Fibroblast of pulmonary artery (primary cell): Measurements from ENCODE around the gene HRCT1.
A peak's percentile ranks its signal among the peaks of the same experiment; 100 is the strongest.

ENCODE experiments used
- DNase-seq: peaks from one replicate; pipeline ENCODE4 v3.0.0-alpha.2; 2010; ENCODE audit warnings: low read depth
- H3K4me3 ChIP-seq: replicated peaks from 2 replicates; pipeline ENCODE4 v1.5.1; 2011; ENCODE audit warnings: low read depth, mild to moderate bottlenecking, control low read depth, low read length, moderate library complexity
- TF ChIP-seq, protein P1 (sequence below): IDR thresholded peaks from 2 replicates; pipeline ENCODE4 v1.5.1; 2011; ENCODE audit warnings: mild to moderate bottlenecking, control low read depth, low read length, inconsistent platforms; ENCODE audit errors: missing control alignments

Gene HRCT1

DNA sequence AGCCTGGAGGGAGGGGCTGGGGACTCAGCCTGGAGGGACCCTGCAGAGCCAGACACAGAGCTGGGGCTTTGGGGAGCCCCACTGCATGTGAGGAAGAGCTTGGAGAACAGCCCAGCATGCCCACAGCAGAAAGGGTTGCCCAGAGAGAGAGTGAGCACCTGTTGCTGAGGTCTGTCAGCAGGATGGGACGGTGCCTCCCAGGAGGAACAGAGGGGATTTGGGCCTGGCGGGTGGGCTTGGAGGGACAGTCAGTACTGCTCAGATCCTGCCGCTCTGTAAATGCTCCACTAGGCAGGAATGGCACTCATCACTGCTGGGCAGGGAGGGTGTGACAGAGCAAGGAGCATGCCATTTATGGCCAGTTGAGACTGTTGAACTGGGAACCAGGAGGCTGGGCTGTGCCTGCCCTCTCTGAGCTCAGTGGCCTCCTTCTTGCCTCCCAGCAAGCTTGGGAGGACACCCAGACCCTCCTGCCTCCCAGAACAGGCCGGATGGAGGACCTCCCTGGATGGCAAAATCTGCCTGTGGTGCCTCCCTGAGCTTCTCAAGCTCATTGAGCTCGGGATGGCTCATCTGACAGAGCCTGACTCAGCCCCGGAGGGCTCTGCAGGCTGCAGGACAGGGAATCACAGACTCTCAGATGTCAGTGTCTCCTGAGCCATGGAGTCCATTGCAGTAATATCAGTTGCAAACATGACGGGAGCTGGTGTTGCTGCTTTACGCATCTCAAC is 786 bp upstream of the HRCT1 start:
- no peak overlapping the region for H3K4me3 ChIP-seq
- TF ChIP-seq, protein P1, sequence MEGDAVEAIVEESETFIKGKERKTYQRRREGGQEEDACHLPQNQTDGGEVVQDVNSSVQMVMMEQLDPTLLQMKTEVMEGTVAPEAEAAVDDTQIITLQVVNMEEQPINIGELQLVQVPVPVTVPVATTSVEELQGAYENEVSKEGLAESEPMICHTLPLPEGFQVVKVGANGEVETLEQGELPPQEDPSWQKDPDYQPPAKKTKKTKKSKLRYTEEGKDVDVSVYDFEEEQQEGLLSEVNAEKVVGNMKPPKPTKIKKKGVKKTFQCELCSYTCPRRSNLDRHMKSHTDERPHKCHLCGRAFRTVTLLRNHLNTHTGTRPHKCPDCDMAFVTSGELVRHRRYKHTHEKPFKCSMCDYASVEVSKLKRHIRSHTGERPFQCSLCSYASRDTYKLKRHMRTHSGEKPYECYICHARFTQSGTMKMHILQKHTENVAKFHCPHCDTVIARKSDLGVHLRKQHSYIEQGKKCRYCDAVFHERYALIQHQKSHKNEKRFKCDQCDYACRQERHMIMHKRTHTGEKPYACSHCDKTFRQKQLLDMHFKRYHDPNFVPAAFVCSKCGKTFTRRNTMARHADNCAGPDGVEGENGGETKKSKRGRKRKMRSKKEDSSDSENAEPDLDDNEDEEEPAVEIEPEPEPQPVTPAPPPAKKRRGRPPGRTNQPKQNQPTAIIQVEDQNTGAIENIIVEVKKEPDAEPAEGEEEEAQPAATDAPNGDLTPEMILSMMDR, result no peak
- DNase-seq, result no peak

DNA sequence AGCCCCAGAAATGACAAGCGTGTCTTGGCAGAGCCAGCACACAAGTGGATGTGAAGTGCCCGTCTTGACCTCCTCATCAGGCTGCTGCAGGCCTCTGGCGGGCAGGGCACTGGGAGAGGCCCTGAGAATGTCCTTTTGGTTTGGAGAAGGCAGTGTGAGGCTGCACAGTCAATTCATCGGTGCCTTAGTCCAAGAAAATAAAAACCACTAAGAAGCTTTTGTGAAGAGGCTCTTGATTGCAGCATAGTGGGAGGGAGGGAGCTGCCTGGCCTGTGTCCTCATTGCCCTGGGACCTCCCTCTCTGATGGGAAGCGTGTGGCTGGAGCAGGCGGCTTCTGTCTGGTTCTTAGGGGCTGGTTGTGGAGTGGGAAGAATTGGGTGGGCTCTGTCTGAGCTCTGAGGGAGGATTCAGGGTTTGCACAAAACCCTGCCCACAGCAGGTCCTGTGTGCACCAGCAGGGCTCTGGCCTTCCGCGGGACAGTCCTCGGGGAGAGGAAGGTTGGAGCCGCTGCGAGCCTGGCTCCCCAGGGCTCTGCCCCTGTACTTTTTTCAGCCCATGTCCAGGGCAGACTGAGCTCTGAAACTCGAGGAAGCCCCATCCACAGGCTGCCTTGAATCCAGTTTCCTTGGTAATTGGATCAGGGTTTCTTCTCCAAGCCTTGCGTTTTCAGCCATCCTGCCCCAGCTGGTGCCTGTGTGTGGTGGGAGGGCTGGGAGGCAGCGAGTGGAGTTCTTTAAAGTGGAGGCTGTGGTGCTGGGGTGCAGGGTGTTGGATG is 1.1 kb downstream of the HRCT1 start:
- TF ChIP-seq, protein P1, result no peak
- H3K4me3 ChIP-seq, result peak overlapping the region; percentile 33
- peak; percentile 92 for DNase-seq

DNA sequence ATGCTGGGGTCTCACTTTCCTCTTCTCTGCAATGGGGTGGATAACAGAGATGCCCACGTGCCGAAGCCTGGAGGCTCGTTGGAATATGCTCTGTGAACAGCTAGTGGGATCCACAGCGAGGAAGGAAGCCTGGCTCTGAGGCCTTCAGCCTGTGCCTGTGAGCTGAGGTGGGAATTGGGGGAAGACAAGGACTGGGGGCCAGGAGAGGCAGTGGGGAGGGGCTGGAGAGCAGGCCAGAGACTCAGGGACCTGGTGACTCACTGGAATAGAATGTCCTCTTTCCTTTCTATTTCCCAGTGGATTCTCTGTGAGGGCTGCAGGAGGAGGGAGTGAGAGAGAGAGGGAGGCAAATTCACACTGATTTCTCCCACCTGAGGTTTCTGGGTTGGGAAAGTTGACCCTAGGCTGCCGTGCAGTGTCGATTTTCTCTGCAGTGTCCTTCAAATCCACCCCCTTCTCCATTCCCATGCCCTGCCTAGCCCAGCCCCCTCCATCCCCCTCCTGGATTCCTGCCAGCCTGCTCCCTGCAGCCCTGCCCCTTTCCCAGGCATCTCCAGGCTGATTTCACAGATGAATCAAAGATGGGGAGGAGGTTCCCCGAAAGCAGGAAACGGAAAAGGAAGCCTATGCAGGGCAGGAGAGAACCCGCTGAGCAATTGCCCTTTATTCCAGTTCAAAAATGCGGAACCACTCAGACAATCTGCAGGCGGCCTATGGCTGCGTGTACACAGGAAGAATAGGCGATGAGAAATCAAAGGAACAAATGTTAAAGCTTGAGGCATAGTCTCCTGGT is 1.9 kb downstream of the HRCT1 start:
- peak; percentile 94 for DNase-seq
- H3K4me3 ChIP-seq, result peak overlapping the region; percentile 33
- TF ChIP-seq, protein P1, result no peak

DNA sequence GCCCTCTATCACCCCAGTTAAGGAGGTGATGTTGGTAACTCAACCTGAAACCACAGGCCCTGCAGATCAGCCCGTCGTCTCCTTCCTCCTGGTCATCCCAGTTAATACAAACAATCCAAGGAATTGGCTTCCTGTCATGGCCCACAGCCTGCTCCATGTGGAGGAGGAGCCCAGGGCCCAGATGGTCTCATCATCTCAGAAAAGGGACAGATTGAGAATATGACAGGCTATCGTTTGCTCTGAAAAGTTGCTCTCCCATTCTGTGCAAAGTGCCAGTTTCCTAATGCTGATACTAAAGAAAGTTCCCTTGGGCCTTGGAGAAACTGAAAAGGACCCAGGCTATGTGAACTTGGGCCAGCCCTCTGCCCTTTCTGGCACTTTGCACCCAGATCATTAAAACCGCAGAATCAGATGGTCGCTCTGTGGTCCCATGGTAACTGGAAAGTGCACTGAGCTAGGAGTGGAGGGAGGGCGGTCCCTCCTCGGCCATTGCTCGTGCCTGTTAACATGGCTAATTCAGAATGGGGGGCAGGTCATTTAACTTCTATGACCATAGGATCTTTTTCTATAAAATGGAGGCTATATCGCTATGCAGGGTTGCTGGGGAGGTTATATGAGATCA is 2.6 kb downstream of the HRCT1 start:
- TF ChIP-seq, protein P1, result no peak
- DNase-seq, result no peak
- H3K4me3 ChIP-seq, result no peak overlapping the region

DNA sequence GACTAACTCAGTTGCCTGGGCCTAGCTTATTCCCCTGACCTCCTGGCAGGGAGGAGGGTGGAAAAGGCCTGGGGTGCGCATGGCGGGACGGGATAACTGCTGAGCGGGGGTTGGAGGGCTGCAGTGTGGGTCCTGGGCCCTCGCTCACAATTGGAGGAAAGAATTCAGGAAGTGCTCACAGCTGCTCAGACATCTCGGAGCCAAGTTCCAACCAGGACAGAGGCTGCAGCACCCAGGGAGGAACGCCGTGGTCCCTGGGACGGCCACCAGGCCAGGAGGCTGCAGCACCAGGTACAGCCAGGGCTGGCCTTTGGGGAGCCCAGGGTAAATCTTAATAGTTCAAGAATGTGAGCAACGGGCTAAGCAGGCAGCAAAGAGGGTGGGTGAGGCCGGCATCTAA is 3.3 kb downstream of the HRCT1 start, which contains the start of gene SPAAR:
TSS of gene SPAAR (plus strand) at position 217 of the 400 bp plus-strand sequence. CDS start 974 bp downstream, outside the sequence.
- no peak within 1 kb of the TSS for H3K4me3 ChIP-seq
- TF ChIP-seq, protein P1, result no peak
- no peak for DNase-seq

DNA sequence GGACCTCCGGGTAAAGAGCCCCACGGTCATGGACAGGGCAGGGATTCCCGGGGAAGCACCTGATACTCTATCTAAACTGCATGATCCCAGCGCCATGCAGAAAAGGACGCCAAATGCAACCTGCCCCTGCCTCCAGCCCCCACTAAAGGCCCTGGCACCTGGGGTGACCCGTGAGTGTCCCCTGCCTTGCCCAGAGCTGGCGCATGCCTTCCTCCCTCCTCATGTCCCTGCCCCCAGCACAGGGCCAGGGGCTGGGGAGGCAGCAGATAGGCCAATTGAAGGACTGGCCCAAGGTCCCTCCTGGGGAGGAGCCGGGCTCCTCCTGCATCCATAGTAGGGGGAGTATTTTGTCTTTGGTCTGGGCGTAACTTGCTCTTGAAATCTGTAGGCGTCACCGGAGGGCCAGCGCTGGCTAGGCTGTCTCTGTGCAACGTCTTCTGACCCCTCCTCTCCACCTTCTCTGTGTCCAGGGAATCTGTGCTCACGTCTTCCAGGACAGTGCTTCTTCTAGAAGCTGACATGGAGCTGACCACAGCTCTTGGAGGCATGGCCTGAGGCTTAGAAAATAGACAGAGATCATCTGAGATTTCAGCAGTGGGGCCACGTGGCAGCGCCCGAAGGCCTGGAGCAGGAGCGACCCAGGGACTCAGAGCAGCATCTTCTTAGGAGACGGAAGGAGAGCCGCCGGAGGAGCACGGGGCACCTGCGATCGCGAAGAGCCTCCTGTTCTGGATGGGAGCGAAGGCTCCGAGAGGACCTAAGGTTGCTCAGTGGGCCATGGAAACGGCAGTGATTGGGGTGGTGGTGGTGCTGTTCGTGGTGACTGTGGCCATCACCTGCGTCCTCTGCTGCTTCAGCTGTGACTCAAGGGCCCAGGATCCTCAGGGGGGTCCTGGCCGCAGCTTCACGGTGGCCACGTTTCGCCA is 3.9 kb downstream of the HRCT1 start:
- no peak overlapping the region for H3K4me3 ChIP-seq
- TF ChIP-seq, protein P1, result no peak
- DNase-seq, result no peak
